DND-41 (cell line): ENCODE data around the gene LRG1.

Source experiments
- ATAC-seq: fragments of 200-7000 bp; cut with Tn5 transposase; 3 replicates; pipeline ENCODE4 v1.9.1; 2021; ENCODE audit warnings: low read depth; ENCODE audit not compliant: insufficient read depth
- DNase-seq: peaks from one replicate; pipeline ENCODE4 v3.0.0-alpha.2; 2020
- H2AFZ ChIP-seq: 2 replicates; pipeline ENCODE4 v1.6.0; 2012; ENCODE audit warnings: low read depth, low read length
- H3K27ac ChIP-seq: 2 replicates; pipeline ENCODE4 v1.5.1; 2012; ENCODE audit warnings: low read length, inconsistent platforms
- H3K27me3 ChIP-seq: fragments of 200-600 bp; sonication (generic); 2 replicates; pipeline ENCODE4 v1.6.0; 2012; ENCODE audit warnings: low read length, mild to moderate bottlenecking, inconsistent platforms; ENCODE audit not compliant: insufficient read depth, poor library complexity
- H3K36me3 ChIP-seq: 2 replicates; pipeline ENCODE4 v1.5.1; 2012; ENCODE audit warnings: low read length, inconsistent platforms; ENCODE audit not compliant: insufficient read depth
- H3K4me1 ChIP-seq: 2 replicates; pipeline ENCODE4 v1.5.1; 2012; ENCODE audit warnings: mild to moderate bottlenecking, low read length; ENCODE audit not compliant: insufficient read depth
- H3K4me2 ChIP-seq: 2 replicates; pipeline ENCODE4 v1.6.0; 2012; ENCODE audit warnings: mild to moderate bottlenecking, moderate library complexity, low read length, inconsistent platforms; ENCODE audit not compliant: insufficient read depth
- H3K4me3 ChIP-seq, 2 experiments: fragments of 200-600 bp in 1 of 2; shearing (Covaris generic) in 1 of 2; 2 replicates each; pipeline ENCODE4 v1.5.1; 2012 to 2016; ENCODE audit warnings: inconsistent platforms in 2 of 2, low read length in 2 of 2, mild to moderate bottlenecking in 2 of 2, low read depth in 1 of 2, moderate library complexity in 1 of 2
- H3K79me2 ChIP-seq: 2 replicates; pipeline ENCODE4 v1.6.0; 2012; ENCODE audit warnings: low read length, inconsistent platforms; ENCODE audit not compliant: insufficient read depth
- H3K9ac ChIP-seq: 2 replicates; pipeline ENCODE4 v1.6.0; 2012; ENCODE audit warnings: low read depth, mild to moderate bottlenecking, inconsistent platforms, low read length, moderate library complexity
- H3K9me3 ChIP-seq: 2 replicates; pipeline ENCODE4 v1.5.1; 2012; ENCODE audit warnings: low read length, moderate library complexity, mild to moderate bottlenecking, inconsistent platforms; ENCODE audit not compliant: insufficient read depth, severe bottlenecking
- H4K20me1 ChIP-seq: 2 replicates; pipeline ENCODE4 v1.6.0; 2012; ENCODE audit warnings: low read length; ENCODE audit not compliant: insufficient read depth
- CTCF ChIP-seq: IDR thresholded peaks from 2 replicates; pipeline ENCODE4 v1.5.1; 2012; ENCODE audit warnings: borderline replicate concordance, low read length, moderate library complexity, mild to moderate bottlenecking; ENCODE audit not compliant: poor library complexity, severe bottlenecking; ENCODE audit errors: extremely low read depth
- EZH2 ChIP-seq: IDR thresholded peaks from 3 replicates; pipeline ENCODE4 v1.6.1; 2012; ENCODE audit warnings: borderline replicate concordance, low read depth, mild to moderate bottlenecking, moderate library complexity, low read length, inconsistent platforms; ENCODE audit not compliant: severe bottlenecking

Gene LRG1

GRCh38 chr19:4523306-4524110 lies 16.3 kb downstream of the LRG1 start:
- no peaks in the 10 kb centered on the region for H3K36me3 ChIP-seq
- no peaks in the 10 kb centered on the region for H3K9me3 ChIP-seq
- H3K27me3 ChIP-seq, result no peaks in the 10 kb centered on the region
- H3K4me3 ChIP-seq, result no peak overlapping the region
- no peak overlapping the region for H2AFZ ChIP-seq
- no peak overlapping the region for H3K9ac ChIP-seq
- DNase-seq (no peak), ATAC-seq (no peak)
- H3K4me2 ChIP-seq, result no peak overlapping the region
- no peak overlapping the region for H3K27ac ChIP-seq
- H3K4me1 ChIP-seq, result no peaks in the 10 kb centered on the region
- TF ChIP-seq CTCF (peak; percentile 69), EZH2 (no peak)
- H4K20me1 ChIP-seq, result no peaks in the 10 kb centered on the region
- H3K79me2 ChIP-seq, result no peaks in the 10 kb centered on the region

GRCh38 chr19:4522291-4523002 lies 17.4 kb downstream of the LRG1 start:
- Histone ChIP-seq H3K79me2 (no peaks in the 10 kb centered on the region), H3K4me1 (no peaks in the 10 kb centered on the region), H3K4me2 (no peak overlapping the region), H3K36me3 (no peaks in the 10 kb centered on the region), H3K27ac (no peak overlapping the region), H3K4me3 (no peak overlapping the region), H3K9ac (no peak overlapping the region), H3K27me3 (no peaks in the 10 kb centered on the region), H3K9me3 (no peaks in the 10 kb centered on the region), H2AFZ (no peak overlapping the region), H4K20me1 (no peaks in the 10 kb centered on the region)
- TF ChIP-seq CTCF (no peak), EZH2 (no peak)
- no peak for DNase-seq
- no peak for ATAC-seq

GRCh38 chr19:4521888-4522242 lies 18.0 kb downstream of the LRG1 start:
- no peak for TF ChIP-seq EZH2
- no peak for TF ChIP-seq CTCF
- no peaks in the 10 kb centered on the region for H3K27me3 ChIP-seq

More at GRCh38 chr19:4521888-4522242, 18.0 kb downstream of the LRG1 start:
- no peak overlapping the region for H3K27ac ChIP-seq
- ATAC-seq (no peak), DNase-seq (no peak)
- H3K9ac ChIP-seq, result no peak overlapping the region
- H3K4me1 ChIP-seq, result no peaks in the 10 kb centered on the region
- H3K9me3 ChIP-seq, result no peaks in the 10 kb centered on the region
- H3K4me2 ChIP-seq, result no peak overlapping the region
- no peaks in the 10 kb centered on the region for H3K36me3 ChIP-seq
- H4K20me1 ChIP-seq, result no peaks in the 10 kb centered on the region
- no peaks in the 10 kb centered on the region for H3K79me2 ChIP-seq
- no peak overlapping the region for H2AFZ ChIP-seq
- H3K4me3 ChIP-seq, result no peak overlapping the region
